Panc1 (cell line): ENCODE measurements around the gene C11orf65. TPM values are rescaled to one million over a fixed set of nuclear protein-coding genes. Genes with fewer than 3 reads are reported as not detected.

Experiments
- ATAC-seq: fragments of 200-7000 bp; cut with Tn5 transposase; 2 replicates; pipeline ENCODE4 v1.9.1; 2020; ENCODE audit warnings: mild to moderate bottlenecking, moderate library complexity
- BruUV-seq: library from RNA; stranded (reverse); fragments of 400-500 nt; replicated peaks from 2 replicates; lab custom pipeline; 2021; lab: Mats Ljungman, UMichigan
- CTCF ChIA-PET: fragments of 300-600 bp; sonication (Branson Sonifier 250); formaldehyde crosslinking; loops from one replicate; lab custom pipeline; 2022; ENCODE audit warnings: antibody characterized with exemption; lab: Charles Lee
- POLR2A ChIA-PET: fragments of 300-600 bp; sonication (Branson Sonifier 250); formaldehyde crosslinking; loops from one replicate; lab custom pipeline; 2022; ENCODE audit warnings: antibody characterized with exemption; lab: Charles Lee
- DNase-seq: peaks from one replicate; pipeline ENCODE4 v3.0.0-alpha.2; 2010; ENCODE audit warnings: low read depth, low spot score
- H3K27ac ChIP-seq: 2 replicates; pipeline ENCODE4 v1.5.1; 2011; ENCODE audit warnings: mild to moderate bottlenecking, low read length, inconsistent platforms
- H3K27me3 ChIP-seq: fragments of 200-500 bp; sonication (Bioruptor generic); 2 replicates; pipeline ENCODE4 v1.6.0; 2014; ENCODE audit warnings: low read length, inconsistent platforms; ENCODE audit not compliant: control insufficient read depth, insufficient read depth
- H3K36me3 ChIP-seq: fragments of 200-500 bp; sonication (Bioruptor generic); 2 replicates; pipeline ENCODE4 v1.5.1; 2014; ENCODE audit warnings: inconsistent platforms, mild to moderate bottlenecking, low read length, moderate library complexity; ENCODE audit not compliant: control insufficient read depth, insufficient read depth
- H3K4me1 ChIP-seq: 2 replicates; pipeline ENCODE4 v1.5.1; 2011; ENCODE audit warnings: inconsistent platforms, mild to moderate bottlenecking, low read length, moderate library complexity; ENCODE audit not compliant: control insufficient read depth, insufficient read depth
- H3K4me3 ChIP-seq, 2 experiments: 2 replicates each; pipeline ENCODE4 v1.5.1; 2011 to 2012; ENCODE audit warnings: low read depth in 2 of 2, low read length in 2 of 2, mild to moderate bottlenecking in 2 of 2, inconsistent platforms in 1 of 2, moderate library complexity in 1 of 2
- H3K9me3 ChIP-seq: fragments of 200-500 bp; sonication (Bioruptor generic); 2 replicates; pipeline ENCODE4 v1.5.1; 2014; ENCODE audit warnings: low read depth, mild to moderate bottlenecking, inconsistent platforms, low read length, moderate library complexity; ENCODE audit not compliant: control insufficient read depth, insufficient read depth
- POLR2AphosphoS5 ChIP-seq: IDR thresholded peaks from 2 replicates; pipeline ENCODE4 v1.6.1; 2012; ENCODE audit warnings: mild to moderate bottlenecking, low read depth, low read length, moderate library complexity
- SIN3A ChIP-seq: IDR thresholded peaks from 2 replicates; pipeline ENCODE4 v1.6.1; 2012; ENCODE audit warnings: low read depth, mild to moderate bottlenecking, low read length, moderate library complexity, borderline replicate concordance; ENCODE audit not compliant: insufficient read depth
- TCF7L2 ChIP-seq: IDR thresholded peaks from 2 replicates; pipeline ENCODE4 v1.6.1; 2011; ENCODE audit warnings: mild to moderate bottlenecking, low read depth, low read length, inconsistent platforms
- in situ Hi-C: cut with HindIII; loops from 2 replicates; pipeline ENCODE4 v1.10.0; 2016; ENCODE audit warnings: low sequenced_read_pairs, low pct_unique_long_range_greater_than_20kb
- intact Hi-C: fragments of 100-400 bp; cut with micrococcal nuclease; formaldehyde crosslinking; loops from one replicate; pipeline ENCODE4 v1.10.0; 2022; ENCODE audit not compliant: unreplicated experiment
- total RNA-seq: library from RNA; stranded (reverse); gene quantifications from one replicate; pipeline ENCODE4 v1.2.1, GENCODE V29; 2021; ENCODE audit not compliant: unreplicated experiment
- TF ChIP-seq, protein P1 (sequence below), 2 experiments: IDR thresholded peaks; 2 replicates each; pipeline ENCODE4 v1.6.1; 2011 to 2012; ENCODE audit warnings: low read depth in 2 of 2, control low read depth in 1 of 2, low read length in 1 of 2, mild to moderate bottlenecking in 1 of 2, moderate library complexity in 1 of 2; ENCODE audit not compliant: insufficient read depth in 1 of 2
- TF ChIP-seq, protein P2 (sequence below): fragments of 450-650 bp; IDR thresholded peaks from 2 replicates; pipeline ENCODE4 v1.5.1; 2017; ENCODE audit warnings: mild to moderate bottlenecking

C11orf65 gene
- total RNA-seq, 1 experiment from 2014 or later: 0.18 TPM

DNA sequence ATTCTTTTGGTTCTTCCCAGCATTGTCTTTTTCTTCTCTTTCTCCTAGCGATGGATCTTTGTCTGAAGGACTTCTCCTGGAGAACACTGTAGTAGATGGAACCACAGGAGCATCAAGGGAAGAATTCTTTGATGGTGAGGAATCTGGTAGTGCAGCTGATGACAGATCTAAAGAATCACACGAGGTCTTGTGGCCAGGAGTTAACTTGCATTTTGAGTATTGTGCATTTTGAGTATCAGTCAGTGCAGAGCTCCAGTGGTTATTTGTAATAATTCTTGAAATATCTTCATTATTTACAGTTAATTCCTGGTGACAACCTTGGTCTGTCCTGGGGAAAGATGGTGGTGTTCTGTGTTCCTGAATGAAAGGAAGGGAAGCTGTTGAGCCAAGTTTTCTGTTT is 45.4 kb upstream of the C11orf65 start:
- Histone ChIP-seq H3K27me3 (peaks cover 23% of the 10 kb centered on the region), H3K27ac (no peak overlapping the region), H3K4me1 (no peaks in the 10 kb centered on the region), H3K4me3 (no peak overlapping the region), H3K36me3 (no peaks in the 10 kb centered on the region), H3K9me3 (peaks cover 8% of the 10 kb centered on the region; the same call in 1 of the 2 replicates)
- TF ChIP-seq, protein P1, sequence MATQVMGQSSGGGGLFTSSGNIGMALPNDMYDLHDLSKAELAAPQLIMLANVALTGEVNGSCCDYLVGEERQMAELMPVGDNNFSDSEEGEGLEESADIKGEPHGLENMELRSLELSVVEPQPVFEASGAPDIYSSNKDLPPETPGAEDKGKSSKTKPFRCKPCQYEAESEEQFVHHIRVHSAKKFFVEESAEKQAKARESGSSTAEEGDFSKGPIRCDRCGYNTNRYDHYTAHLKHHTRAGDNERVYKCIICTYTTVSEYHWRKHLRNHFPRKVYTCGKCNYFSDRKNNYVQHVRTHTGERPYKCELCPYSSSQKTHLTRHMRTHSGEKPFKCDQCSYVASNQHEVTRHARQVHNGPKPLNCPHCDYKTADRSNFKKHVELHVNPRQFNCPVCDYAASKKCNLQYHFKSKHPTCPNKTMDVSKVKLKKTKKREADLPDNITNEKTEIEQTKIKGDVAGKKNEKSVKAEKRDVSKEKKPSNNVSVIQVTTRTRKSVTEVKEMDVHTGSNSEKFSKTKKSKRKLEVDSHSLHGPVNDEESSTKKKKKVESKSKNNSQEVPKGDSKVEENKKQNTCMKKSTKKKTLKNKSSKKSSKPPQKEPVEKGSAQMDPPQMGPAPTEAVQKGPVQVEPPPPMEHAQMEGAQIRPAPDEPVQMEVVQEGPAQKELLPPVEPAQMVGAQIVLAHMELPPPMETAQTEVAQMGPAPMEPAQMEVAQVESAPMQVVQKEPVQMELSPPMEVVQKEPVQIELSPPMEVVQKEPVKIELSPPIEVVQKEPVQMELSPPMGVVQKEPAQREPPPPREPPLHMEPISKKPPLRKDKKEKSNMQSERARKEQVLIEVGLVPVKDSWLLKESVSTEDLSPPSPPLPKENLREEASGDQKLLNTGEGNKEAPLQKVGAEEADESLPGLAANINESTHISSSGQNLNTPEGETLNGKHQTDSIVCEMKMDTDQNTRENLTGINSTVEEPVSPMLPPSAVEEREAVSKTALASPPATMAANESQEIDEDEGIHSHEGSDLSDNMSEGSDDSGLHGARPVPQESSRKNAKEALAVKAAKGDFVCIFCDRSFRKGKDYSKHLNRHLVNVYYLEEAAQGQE (IDR thresholded peaks at IDR 0.05; ENCODE audit: insufficient read depth in 1 of 2, low read depth in 2 of 2, low read length in 1 of 2): no peak
- no peak for DNase-seq
- no TSS peak for BruUV-seq
- in situ Hi-C loops: no loop called here
- POLR2A ChIA-PET: no interaction called here
- intact Hi-C loops: no loop called here
- no peak for ATAC-seq
- CTCF ChIA-PET: no interaction called here

DNA sequence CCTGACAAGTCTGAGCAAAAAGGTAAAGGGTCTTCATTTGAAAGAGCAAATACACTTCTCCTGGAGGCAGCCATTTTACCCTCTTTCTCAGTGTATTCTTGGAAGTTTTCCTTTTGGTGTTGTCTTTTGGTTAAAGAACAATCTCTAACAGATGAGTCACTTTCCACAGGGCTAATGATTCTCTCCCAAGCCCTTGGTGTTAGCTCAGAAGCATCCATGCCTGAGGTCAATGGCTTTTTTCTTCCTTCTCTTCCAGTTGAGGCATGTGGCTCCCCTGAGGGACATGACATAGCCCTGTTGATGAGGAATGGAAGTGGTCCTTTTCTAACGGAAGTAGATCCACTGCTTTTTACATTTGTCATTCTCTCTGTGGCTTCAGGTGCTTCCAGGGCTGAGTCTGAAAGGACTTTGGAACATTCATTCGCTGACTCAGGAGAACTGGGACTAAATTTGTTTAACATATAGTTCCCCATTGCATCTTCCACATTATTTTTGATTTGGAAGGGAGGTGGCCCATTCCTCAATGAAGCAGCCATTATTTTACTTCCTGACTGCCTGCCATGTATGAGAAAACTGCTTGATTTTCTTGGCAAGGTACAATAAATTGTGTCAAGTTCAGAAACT is 44.6 kb upstream of the C11orf65 start:
- Histone ChIP-seq H3K4me1 (no peaks in the 10 kb centered on the region), H3K4me3 (no peak overlapping the region), H3K36me3 (no peaks in the 10 kb centered on the region), H3K9me3 (peaks cover 8% of the 10 kb centered on the region; the same call in 1 of the 2 replicates), H3K27me3 (peaks cover 23% of the 10 kb centered on the region), H3K27ac (no peak overlapping the region)
- intact Hi-C loops: no loop called here
- TF ChIP-seq, protein P2, sequence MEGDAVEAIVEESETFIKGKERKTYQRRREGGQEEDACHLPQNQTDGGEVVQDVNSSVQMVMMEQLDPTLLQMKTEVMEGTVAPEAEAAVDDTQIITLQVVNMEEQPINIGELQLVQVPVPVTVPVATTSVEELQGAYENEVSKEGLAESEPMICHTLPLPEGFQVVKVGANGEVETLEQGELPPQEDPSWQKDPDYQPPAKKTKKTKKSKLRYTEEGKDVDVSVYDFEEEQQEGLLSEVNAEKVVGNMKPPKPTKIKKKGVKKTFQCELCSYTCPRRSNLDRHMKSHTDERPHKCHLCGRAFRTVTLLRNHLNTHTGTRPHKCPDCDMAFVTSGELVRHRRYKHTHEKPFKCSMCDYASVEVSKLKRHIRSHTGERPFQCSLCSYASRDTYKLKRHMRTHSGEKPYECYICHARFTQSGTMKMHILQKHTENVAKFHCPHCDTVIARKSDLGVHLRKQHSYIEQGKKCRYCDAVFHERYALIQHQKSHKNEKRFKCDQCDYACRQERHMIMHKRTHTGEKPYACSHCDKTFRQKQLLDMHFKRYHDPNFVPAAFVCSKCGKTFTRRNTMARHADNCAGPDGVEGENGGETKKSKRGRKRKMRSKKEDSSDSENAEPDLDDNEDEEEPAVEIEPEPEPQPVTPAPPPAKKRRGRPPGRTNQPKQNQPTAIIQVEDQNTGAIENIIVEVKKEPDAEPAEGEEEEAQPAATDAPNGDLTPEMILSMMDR: no peak
- TF ChIP-seq TCF7L2 (no peak), SIN3A (no peak), POLR2AphosphoS5 (no peak)
- TF ChIP-seq, protein P1 (IDR thresholded peaks at IDR 0.05; ENCODE audit: insufficient read depth in 1 of 2, low read depth in 2 of 2, low read length in 1 of 2): no peak
- no TSS peak for BruUV-seq
- ChIA-PET CTCF (no interaction called here), POLR2A (no interaction called here)
- in situ Hi-C loops: no loop called here
- DNase-seq (no peak), ATAC-seq (no peak)
